ENCODE results near the gene RIC8A. TPM values are rescaled to one million over a fixed set of nuclear protein-coding genes. Genes with fewer than 3 reads are reported as not detected.

RIC8A gene
- total and polyA plus RNA-seq, 2 of the 13 experiments (the other 11 are each of a cell fraction or from before 2014, with no cell fraction given): 62.1 to 63.8 TPM

DNA sequence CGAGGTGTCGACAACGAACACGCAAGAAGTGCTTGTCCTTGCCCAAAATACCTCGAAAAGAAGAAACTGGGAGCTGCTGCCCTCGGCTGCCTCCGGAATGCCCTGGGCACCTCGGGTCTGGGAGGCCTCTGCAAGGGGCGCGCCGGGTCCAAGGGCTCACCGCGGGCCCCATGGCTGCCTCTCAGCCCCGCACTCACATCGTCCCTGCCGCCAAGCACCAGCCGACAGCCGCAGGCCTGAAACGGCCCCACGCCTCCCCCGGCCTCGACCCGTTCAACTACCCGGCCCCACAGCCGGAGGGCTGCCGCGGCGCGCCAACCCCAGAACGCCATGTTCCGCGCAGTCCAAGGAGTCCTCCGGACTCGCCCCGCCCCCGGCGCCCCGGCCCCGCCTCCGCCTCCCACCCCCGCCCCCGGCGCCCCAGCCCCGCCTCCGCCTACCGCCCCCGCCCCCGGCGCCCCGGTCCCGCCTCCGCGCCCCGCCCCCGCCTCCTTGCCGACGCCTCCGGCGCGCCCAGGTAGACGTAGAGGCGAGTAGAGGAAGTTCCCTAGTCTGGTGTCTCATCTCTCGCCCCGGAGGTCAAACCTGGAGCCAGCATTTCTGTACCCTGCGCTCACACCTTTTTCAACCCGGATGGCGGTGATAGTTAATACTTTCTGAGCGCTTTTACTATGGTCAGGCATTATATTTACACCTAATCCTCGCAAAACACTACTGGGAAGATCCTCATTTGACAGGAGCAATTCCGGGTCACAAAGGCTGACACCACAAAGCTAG, 28.7 kb downstream of the RIC8A start, which contains the start of gene SIRT3 (continued):
- no peak for TF ChIP-seq ZBTB33 (CRISPR knock-in tag; IDR thresholded peaks at IDR 0.05)
- no peak for TF ChIP-seq ZNF33A (CRISPR knock-in tag; IDR thresholded peaks at IDR 0.05; ENCODE audit: borderline replicate concordance)
- no peak for TF ChIP-seq RORA (CRISPR knock-in tag; IDR thresholded peaks at IDR 0.05)
- peak; percentile 27 for TF ChIP-seq RBM39 (IDR thresholded peaks at IDR 0.05; ENCODE audit: low read depth, low read length, poor library complexity, severe bottlenecking)
- 0 out of 2 replicates have a peak, but pooled peaks have one; percentile 57 for TF ChIP-seq E2F2 (CRISPR knock-in tag; IDR thresholded peaks at IDR 0.05; ENCODE audit: borderline replicate concordance)
- no peak for TF ChIP-seq ARID2 (CRISPR knock-in tag; IDR thresholded peaks at IDR 0.05; ENCODE audit: borderline replicate concordance)
- TF ChIP-seq, protein P1, sequence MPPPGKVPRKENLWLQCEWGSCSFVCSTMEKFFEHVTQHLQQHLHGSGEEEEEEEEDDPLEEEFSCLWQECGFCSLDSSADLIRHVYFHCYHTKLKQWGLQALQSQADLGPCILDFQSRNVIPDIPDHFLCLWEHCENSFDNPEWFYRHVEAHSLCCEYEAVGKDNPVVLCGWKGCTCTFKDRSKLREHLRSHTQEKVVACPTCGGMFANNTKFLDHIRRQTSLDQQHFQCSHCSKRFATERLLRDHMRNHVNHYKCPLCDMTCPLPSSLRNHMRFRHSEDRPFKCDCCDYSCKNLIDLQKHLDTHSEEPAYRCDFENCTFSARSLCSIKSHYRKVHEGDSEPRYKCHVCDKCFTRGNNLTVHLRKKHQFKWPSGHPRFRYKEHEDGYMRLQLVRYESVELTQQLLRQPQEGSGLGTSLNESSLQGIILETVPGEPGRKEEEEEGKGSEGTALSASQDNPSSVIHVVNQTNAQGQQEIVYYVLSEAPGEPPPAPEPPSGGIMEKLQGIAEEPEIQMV (CRISPR knock-in tag; IDR thresholded peaks at IDR 0.05; ENCODE audit: low read depth): no peak
- no peak for TF ChIP-seq ZNF160 (CRISPR knock-in tag; IDR thresholded peaks at IDR 0.05)
- TF ChIP-seq CBX2 (IDR thresholded peaks at IDR 0.05; ENCODE audit: low read depth, low read length): no peak
- TF ChIP-seq CBX2 (CRISPR knock-in tag; IDR thresholded peaks at IDR 0.05; ENCODE audit: low read depth): no peak
- TF ChIP-seq ZFY (CRISPR knock-in tag; IDR thresholded peaks at IDR 0.05): peak; percentile 92
- TF ChIP-seq ZNF749 (CRISPR knock-in tag; IDR thresholded peaks at IDR 0.05; ENCODE audit: borderline replicate concordance): no peak
- no peak for TF ChIP-seq KLF11 (CRISPR knock-in tag; IDR thresholded peaks at IDR 0.05)
- TF ChIP-seq MAFK (conservative IDR thresholded peaks at IDR 0.05 in 1 of 2, IDR thresholded peaks at IDR 0.05 in 1 of 2; ENCODE audit: low read length in 2 of 2): no peak
- no peak for TF ChIP-seq HBP1 (CRISPR knock-in tag; IDR thresholded peaks at IDR 0.05; ENCODE audit: low read depth)
- 0 out of 2 replicates have a peak, but pooled peaks have one; percentile 55 for TF ChIP-seq ZBTB38 (CRISPR knock-in tag; IDR thresholded peaks at IDR 0.05)
- TF ChIP-seq ISL2 (CRISPR knock-in tag; IDR thresholded peaks at IDR 0.05): 0 out of 2 replicates have a peak, but pooled peaks have one; percentile 30
- no peak for TF ChIP-seq NFATC3 (CRISPR knock-in tag; IDR thresholded peaks at IDR 0.05)
- TF ChIP-seq PHF5A (CRISPR knock-in tag; IDR thresholded peaks at IDR 0.05; ENCODE audit: low read depth, unreplicated experiment): peak; percentile 23
- TF ChIP-seq, protein P2, sequence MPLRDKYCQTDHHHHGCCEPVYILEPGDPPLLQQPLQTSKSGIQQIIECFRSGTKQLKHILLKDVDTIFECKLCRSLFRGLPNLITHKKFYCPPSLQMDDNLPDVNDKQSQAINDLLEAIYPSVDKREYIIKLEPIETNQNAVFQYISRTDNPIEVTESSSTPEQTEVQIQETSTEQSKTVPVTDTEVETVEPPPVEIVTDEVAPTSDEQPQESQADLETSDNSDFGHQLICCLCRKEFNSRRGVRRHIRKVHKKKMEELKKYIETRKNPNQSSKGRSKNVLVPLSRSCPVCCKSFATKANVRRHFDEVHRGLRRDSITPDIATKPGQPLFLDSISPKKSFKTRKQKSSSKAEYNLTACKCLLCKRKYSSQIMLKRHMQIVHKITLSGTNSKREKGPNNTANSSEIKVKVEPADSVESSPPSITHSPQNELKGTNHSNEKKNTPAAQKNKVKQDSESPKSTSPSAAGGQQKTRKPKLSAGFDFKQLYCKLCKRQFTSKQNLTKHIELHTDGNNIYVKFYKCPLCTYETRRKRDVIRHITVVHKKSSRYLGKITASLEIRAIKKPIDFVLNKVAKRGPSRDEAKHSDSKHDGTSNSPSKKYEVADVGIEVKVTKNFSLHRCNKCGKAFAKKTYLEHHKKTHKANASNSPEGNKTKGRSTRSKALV (CRISPR knock-in tag; IDR thresholded peaks at IDR 0.05): no peak; the same call in 1 of the 2 replicates
